Esophagus squamous epithelium (tissue), 5 donors: ENCODE data around the gene RAPGEF5. TPM values are rescaled to one million over a fixed set of nuclear protein-coding genes. Genes with fewer than 3 reads are reported as not detected.

Source experiments
- DNase-seq: peaks from one replicate; lab custom pipeline; 2025; lab: John Stamatoyannopoulos, UW
- H3K27ac ChIP-seq, 4 donors: fragments of 200-600 bp; sonication (generic); one replicate each; pipeline ENCODE4 v1.5.1; 2016 to 2019; ENCODE audit warnings: mild to moderate bottlenecking in 1 of 4
- H3K27me3 ChIP-seq, 4 donors: fragments of 200-600 bp; sonication (generic); 1 replicate in 3 of 4; 2 replicates in 1 of 4; pipeline versions ENCODE4 v1.5.1 to v1.6.0; 2017 to 2021; ENCODE audit warnings: antibody characterized with exemption in 1 of 4
- H3K36me3 ChIP-seq, 3 donors: fragments of 200-600 bp; sonication (generic); one replicate each; pipeline ENCODE4 v1.5.1; 2016 to 2019
- H3K4me1 ChIP-seq, 3 donors: fragments of 200-600 bp; sonication (generic); one replicate each; pipeline ENCODE4 v1.5.1; 2017 to 2019
- H3K4me3 ChIP-seq, 4 donors: fragments of 200-600 bp; sonication (generic); 1 replicate in 3 of 4; 2 replicates in 1 of 4; pipeline ENCODE4 v1.5.1; 2016 to 2019; ENCODE audit warnings: mild to moderate bottlenecking in 2 of 4, moderate library complexity in 1 of 4
- H3K9me3 ChIP-seq, 3 donors: fragments of 200-600 bp; sonication (generic); one replicate each; pipeline ENCODE4 v1.5.1; 2016 to 2019
- POLR2A ChIP-seq, 4 donors: fragments of 450-650 bp; IDR thresholded peaks; one replicate each; pipeline ENCODE4 v1.6.1; 2017; ENCODE audit warnings: antibody characterized with exemption in 4 of 4, mild to moderate bottlenecking in 4 of 4, moderate library complexity in 3 of 4
- WGBS, 2 donors: methylation state at CpG; one replicate each; pipeline ENCODE4 v1.1.5; 2018; 5-methylcytosine and 5-hydroxymethylcytosine counted together
- intact Hi-C: fragments of 100-400 bp; cut with DNase I; formaldehyde crosslinking; loops from one replicate; pipeline ENCODE4 v1.15.0; 2022
- total RNA-seq, 4 donors: library from RNA; depleted of rRNA; stranded (reverse); fragments of >200 nt; gene quantifications; one replicate each; pipeline ENCODE4 v1.1.0, GENCODE V29; 2016
- TF ChIP-seq, protein P1 (sequence below), 6 experiments: fragments of 450-650 bp in 4 of 6; fragments of 200-600 bp in 2 of 6; sonication (generic) in 2 of 6; IDR thresholded peaks; one replicate each; pipeline ENCODE4 v1.5.1; 2016 to 2019; ENCODE audit warnings: antibody characterized with exemption in 6 of 6, mild to moderate bottlenecking in 4 of 6, moderate library complexity in 4 of 6
- donor health status: DM: yes; HTN: yes; CAD: no.

Gene RAPGEF5
- total RNA-seq, 4 donors from 2014 or later: 16.9 to 50.5 (median 38.4) TPM

DNA sequence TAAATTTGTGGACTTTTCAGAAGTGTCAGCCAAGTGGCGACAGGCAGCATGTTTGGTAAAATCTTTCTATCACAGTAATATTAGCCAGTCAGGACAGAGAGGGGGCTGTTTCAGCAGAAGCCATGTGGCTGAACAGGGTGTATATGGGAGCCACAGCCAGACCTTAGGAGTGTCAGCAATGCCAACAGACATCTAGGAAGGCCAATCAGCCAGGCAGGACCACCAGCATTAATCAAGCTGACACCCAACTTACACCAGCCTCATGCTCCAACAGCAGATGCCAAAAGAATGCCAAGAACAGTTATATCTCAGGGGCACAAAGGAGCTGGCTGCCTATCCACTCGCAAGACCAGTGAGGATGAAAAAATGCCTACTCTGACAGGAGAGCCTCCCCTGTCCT, 54.8 kb downstream of the RAPGEF5 start:
- TF ChIP-seq, protein P1, sequence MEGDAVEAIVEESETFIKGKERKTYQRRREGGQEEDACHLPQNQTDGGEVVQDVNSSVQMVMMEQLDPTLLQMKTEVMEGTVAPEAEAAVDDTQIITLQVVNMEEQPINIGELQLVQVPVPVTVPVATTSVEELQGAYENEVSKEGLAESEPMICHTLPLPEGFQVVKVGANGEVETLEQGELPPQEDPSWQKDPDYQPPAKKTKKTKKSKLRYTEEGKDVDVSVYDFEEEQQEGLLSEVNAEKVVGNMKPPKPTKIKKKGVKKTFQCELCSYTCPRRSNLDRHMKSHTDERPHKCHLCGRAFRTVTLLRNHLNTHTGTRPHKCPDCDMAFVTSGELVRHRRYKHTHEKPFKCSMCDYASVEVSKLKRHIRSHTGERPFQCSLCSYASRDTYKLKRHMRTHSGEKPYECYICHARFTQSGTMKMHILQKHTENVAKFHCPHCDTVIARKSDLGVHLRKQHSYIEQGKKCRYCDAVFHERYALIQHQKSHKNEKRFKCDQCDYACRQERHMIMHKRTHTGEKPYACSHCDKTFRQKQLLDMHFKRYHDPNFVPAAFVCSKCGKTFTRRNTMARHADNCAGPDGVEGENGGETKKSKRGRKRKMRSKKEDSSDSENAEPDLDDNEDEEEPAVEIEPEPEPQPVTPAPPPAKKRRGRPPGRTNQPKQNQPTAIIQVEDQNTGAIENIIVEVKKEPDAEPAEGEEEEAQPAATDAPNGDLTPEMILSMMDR (IDR thresholded peaks at IDR 0.05): no peak
- no peak for TF ChIP-seq POLR2A (IDR thresholded peaks at IDR 0.05)
- 74 to 76% methylated on average over 2 of the region's 2 CpGs for WGBS, 2 donors
- Histone ChIP-seq H3K36me3 (peaks cover 0 to 54% (median 0%) of the 10 kb centered on the region in 3 donors), H3K27me3 (no peaks in the 10 kb centered on the region), H3K4me3 (no peak overlapping the region), H3K4me1 (no peaks in the 10 kb centered on the region), H3K9me3 (peaks cover 0 to 4% (median 0%) of the 10 kb centered on the region in 3 donors), H3K27ac (no peak overlapping the region)
- intact Hi-C loops: no loop called here
- DNase-seq: no peak

DNA sequence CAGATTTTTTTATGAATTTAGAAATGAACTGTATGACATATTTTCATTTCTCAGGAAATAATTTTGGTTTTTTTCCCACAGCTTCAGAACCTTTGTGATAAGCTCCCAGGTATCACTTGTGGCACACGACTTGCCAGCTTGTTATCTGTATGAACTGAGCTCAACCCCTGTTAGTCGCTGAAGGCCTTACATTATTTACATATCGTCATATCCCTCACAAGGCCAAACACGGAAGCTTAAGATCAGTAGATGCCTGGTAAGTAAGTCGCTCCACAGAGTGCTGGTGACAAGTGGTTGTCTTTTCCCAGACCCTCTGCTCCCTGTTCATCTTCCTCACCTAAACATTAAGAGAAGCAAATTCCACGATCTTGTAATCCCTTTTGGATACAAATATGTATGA, 55.2 kb downstream of the RAPGEF5 start:
- intact Hi-C loops: no loop called here
- DNase-seq: no peak
- no peak overlapping the region for H3K4me3 ChIP-seq
- peaks cover 0 to 50% (median 0%) of the 10 kb centered on the region in 3 donors for H3K36me3 ChIP-seq
- H3K9me3 ChIP-seq: peaks cover 0 to 3% (median 0%) of the 10 kb centered on the region in 3 donors
- H3K27me3 ChIP-seq: no peaks in the 10 kb centered on the region
- no peak for TF ChIP-seq POLR2A (IDR thresholded peaks at IDR 0.05)
- TF ChIP-seq, protein P1 (IDR thresholded peaks at IDR 0.05): no peak
- H3K27ac ChIP-seq: no peak overlapping the region
- 81 to 84% methylated on average over 6 of the region's 6 CpGs for WGBS, 2 donors
- no peaks in the 10 kb centered on the region for H3K4me1 ChIP-seq

DNA sequence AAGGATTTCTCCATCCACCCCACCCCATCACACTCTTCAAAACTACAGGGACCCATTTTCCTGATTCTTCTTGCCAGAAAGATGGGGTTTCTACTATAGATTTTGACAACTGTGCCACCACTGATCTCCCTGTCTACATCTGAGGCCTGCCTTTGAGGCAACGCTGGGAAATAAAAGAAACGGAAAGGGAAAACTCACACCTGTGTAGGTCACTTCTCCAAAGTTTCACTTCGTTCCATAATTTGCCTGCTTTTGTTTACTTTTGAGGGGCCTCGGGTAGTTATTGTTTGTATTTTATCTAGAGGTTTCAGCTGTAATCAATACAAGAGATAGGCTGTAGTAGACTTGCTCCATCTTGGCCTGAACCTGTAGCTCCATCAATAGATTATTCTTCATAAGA, 56.1 kb downstream of the RAPGEF5 start:
- Histone ChIP-seq H3K4me1 (peaks cover 0 to 9% (median 0%) of the 10 kb centered on the region in 3 donors), H3K27ac (no peak overlapping the region), H3K9me3 (no peaks in the 10 kb centered on the region), H3K36me3 (peaks cover 0 to 50% (median 0%) of the 10 kb centered on the region in 3 donors), H3K27me3 (no peaks in the 10 kb centered on the region), H3K4me3 (no peak overlapping the region)
- intact Hi-C loops: no loop called here
- WGBS, 2 donors: 83 to 94% methylated on average over 4 of the region's 4 CpGs
- DNase-seq: no peak
- TF ChIP-seq, protein P1 (IDR thresholded peaks at IDR 0.05): no peak
- TF ChIP-seq POLR2A (IDR thresholded peaks at IDR 0.05): no peak

DNA sequence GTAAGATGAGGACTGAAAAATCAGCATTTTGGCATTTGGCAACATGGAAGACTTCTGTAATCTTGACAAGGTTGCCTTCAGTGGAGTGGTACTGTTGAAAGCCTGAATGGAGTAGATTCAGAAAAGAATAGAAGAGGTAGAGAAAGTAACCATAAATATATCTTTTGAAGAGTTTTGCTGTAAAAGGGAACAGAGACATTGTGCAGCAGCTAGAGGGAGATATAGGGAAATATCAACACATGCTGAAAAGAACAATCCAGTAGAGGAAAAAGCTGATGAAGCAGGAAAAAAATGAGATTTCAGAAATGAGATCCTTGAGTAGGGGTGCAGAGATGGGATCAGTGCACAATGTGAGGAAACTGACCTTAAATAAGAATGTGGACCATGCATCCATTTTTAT, 60.0 kb downstream of the RAPGEF5 start:
- intact Hi-C loops: no loop called here
- no peak for DNase-seq
- peaks cover 0 to 58% (median 0%) of the 10 kb centered on the region in 3 donors for H3K36me3 ChIP-seq
- H3K4me1 ChIP-seq: peaks cover 0 to 9% (median 0%) of the 10 kb centered on the region in 3 donors
- no peaks in the 10 kb centered on the region for H3K9me3 ChIP-seq
- no peak overlapping the region for H3K27ac ChIP-seq
- H3K4me3 ChIP-seq: no peak overlapping the region
- no peak for TF ChIP-seq POLR2A (IDR thresholded peaks at IDR 0.05)
- TF ChIP-seq, protein P1 (IDR thresholded peaks at IDR 0.05): peak in 3 of 6 experiments; percentile 7 to 22 (median 18)
- no peaks in the 10 kb centered on the region for H3K27me3 ChIP-seq

DNA sequence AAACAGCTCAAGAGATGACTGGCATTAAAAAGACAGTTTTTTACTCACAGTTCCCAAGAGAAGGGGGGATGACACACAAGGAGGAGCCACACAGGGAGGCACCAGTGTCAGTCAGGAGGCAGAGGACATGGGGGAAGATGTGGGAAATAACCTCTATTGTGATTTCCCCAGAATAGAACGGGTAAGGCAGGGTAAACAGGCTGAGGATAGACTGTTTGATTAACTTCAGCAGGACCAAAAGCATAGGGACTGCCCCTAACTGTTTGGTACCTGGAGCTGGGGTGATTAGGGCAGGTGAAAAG, 60.7 kb downstream of the RAPGEF5 start:
- Histone ChIP-seq H3K27ac (peak overlapping the region in 1 of 4 donors; percentile 46), H3K27me3 (no peaks in the 10 kb centered on the region), H3K4me3 (no peak overlapping the region), H3K36me3 (peaks cover 0 to 56% (median 0%) of the 10 kb centered on the region in 3 donors), H3K9me3 (no peaks in the 10 kb centered on the region), H3K4me1 (peaks cover 0 to 9% (median 0%) of the 10 kb centered on the region in 3 donors)
- TF ChIP-seq, protein P1 (IDR thresholded peaks at IDR 0.05): no peak
- TF ChIP-seq POLR2A (IDR thresholded peaks at IDR 0.05): no peak
- WGBS, 2 donors: 39 to 47% methylated on average over 1 of the region's 1 CpG
- DNase-seq: no peak
- intact Hi-C loops: no loop called here
